Upper lobe of left lung (tissue), 4 donors: ENCODE data around the gene ARMH2.

Experiments used
- CTCF ChIP-seq, 6 experiments: fragments of 450-650 bp in 4 of 6; fragments of 200-600 bp in 2 of 6; sonication (generic) in 2 of 6; IDR thresholded peaks; one replicate each; pipeline ENCODE4 v1.5.1; 2016 to 2019; ENCODE audit warnings: antibody characterized with exemption in 6 of 6
- EP300 ChIP-seq, 4 donors: sonication (generic); formaldehyde crosslinking; IDR thresholded peaks; one replicate each; pipeline ENCODE4 v1.5.1; 2017; ENCODE audit warnings: antibody characterized with exemption in 4 of 4, control low read depth in 2 of 4
- POLR2A ChIP-seq, 4 donors: fragments of 450-650 bp; IDR thresholded peaks; one replicate each; pipeline ENCODE4 v1.5.1; 2016 to 2017; ENCODE audit warnings: antibody characterized with exemption in 4 of 4, mild to moderate bottlenecking in 2 of 4
- POLR2AphosphoS5 ChIP-seq, 2 donors: sonication (generic); formaldehyde crosslinking; IDR thresholded peaks; one replicate each; pipeline ENCODE4 v1.5.1; 2017; ENCODE audit warnings: antibody characterized with exemption in 2 of 2

DNA sequence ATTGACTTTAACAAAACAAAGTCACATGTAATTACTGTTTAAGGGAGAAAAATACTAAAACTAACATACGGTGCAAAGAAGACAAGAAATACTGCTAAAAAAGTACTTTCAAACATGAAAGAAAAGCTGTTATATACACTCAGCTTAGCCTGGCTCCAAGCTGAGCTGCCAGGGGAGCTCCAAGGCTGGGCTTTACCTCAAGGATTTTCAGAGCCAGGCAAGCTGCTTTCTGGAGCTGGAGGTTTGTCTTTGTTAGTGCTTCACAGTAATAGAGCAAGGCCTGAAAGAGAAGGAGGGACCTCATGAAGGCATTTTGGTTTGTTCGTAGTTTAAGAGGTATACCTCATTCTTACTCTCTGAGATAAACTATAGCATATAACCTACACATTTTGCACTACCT, 19.6 kb upstream of the ARMH2 start:
- TF ChIP-seq POLR2A (IDR thresholded peaks at IDR 0.05) (no peak), POLR2AphosphoS5 (IDR thresholded peaks at IDR 0.05) (no peak), CTCF (IDR thresholded peaks at IDR 0.05) (no peak), EP300 (IDR thresholded peaks at IDR 0.05) (no peak)
